PC-9 (cell line): ENCODE results near the gene PSMD6. TPM values are rescaled to one million over a fixed set of nuclear protein-coding genes. Genes with fewer than 3 reads are reported as not detected.
A peak's percentile ranks its signal among the peaks of the same experiment; 100 is the strongest.

Experiments used
- BruUV-seq: library from RNA; stranded (reverse); fragments of 400-500 nt; replicated peaks from 2 replicates; lab custom pipeline; 2021; lab: Mats Ljungman, UMichigan
- CTCF ChIA-PET: fragments of 300-600 bp; sonication (Branson Sonifier 250); formaldehyde crosslinking; loops from one replicate; lab custom pipeline; 2022; ENCODE audit warnings: antibody characterized with exemption; lab: Charles Lee
- POLR2A ChIA-PET: fragments of 300-600 bp; sonication (Branson Sonifier 250); formaldehyde crosslinking; loops from one replicate; lab custom pipeline; 2022; ENCODE audit warnings: antibody characterized with exemption; ENCODE audit not compliant: unreplicated experiment; lab: Charles Lee
- DNase-seq, 2 experiments: peaks; one replicate each; pipeline versions ENCODE4 v3.0.0 to v3.0.0-alpha.2; 2015 to 2022; ENCODE audit warnings: mixed read lengths in 1 of 2
- H2AFZ ChIP-seq: fragments of 200-600 bp; sonication (generic); 2 replicates; pipeline ENCODE4 v1.8.1; 2017; ENCODE audit warnings: antibody characterized with exemption
- H3F3A ChIP-seq: fragments of 200-600 bp; sonication (generic); 2 replicates; pipeline ENCODE4 v1.8.1; 2017; ENCODE audit warnings: antibody characterized with exemption, mild to moderate bottlenecking, low read depth; ENCODE audit not compliant: insufficient read depth
- H3K27ac ChIP-seq: fragments of 200-600 bp; sonication (generic); 2 replicates; pipeline ENCODE4 v1.6.1; 2016; ENCODE audit warnings: mixed run types
- H3K27me3 ChIP-seq: fragments of 200-600 bp; sonication (generic); 2 replicates; pipeline ENCODE4 v1.6.1; 2016; ENCODE audit warnings: low read depth, mixed run types; ENCODE audit not compliant: insufficient read depth
- H3K36me3 ChIP-seq: fragments of 200-600 bp; sonication (generic); 2 replicates; pipeline ENCODE4 v1.6.1; 2016; ENCODE audit warnings: low read depth, mixed run types
- H3K4me1 ChIP-seq: fragments of 200-600 bp; sonication (generic); replicated peaks from 2 replicates; pipeline ENCODE4 v1.6.1; 2016; ENCODE audit warnings: mixed run types; ENCODE audit not compliant: insufficient read depth
- H3K4me2 ChIP-seq: fragments of 200-600 bp; sonication (generic); 2 replicates; pipeline ENCODE4 v1.6.1; 2017; ENCODE audit warnings: mixed run types
- H3K4me3 ChIP-seq: fragments of 200-600 bp; sonication (generic); 2 replicates; pipeline ENCODE4 v1.6.1; 2016; ENCODE audit warnings: mixed run types
- H3K79me2 ChIP-seq: fragments of 200-600 bp; sonication (generic); 2 replicates; pipeline ENCODE4 v1.6.1; 2017; ENCODE audit warnings: low read depth, mixed run types
- H3K9me2 ChIP-seq: fragments of 200-600 bp; sonication (generic); 2 replicates; pipeline ENCODE4 v1.8.1; 2017; ENCODE audit warnings: mild to moderate bottlenecking; ENCODE audit not compliant: insufficient read depth
- H3K9me3 ChIP-seq: fragments of 200-600 bp; sonication (generic); 2 replicates; pipeline ENCODE4 v1.8.1; 2016; ENCODE audit warnings: low read depth; ENCODE audit not compliant: insufficient read depth
- H4K20me1 ChIP-seq: fragments of 200-600 bp; sonication (generic); 2 replicates; pipeline ENCODE4 v1.8.1; 2017; ENCODE audit not compliant: insufficient read depth
- CTCF ChIP-seq: fragments of 200-600 bp; sonication (generic); conservative IDR thresholded peaks from 2 replicates; pipeline ENCODE4 v1.6.1; 2017; ENCODE audit warnings: mixed run types, antibody characterized with exemption, mild to moderate bottlenecking, moderate library complexity
- EZH2 ChIP-seq: fragments of 200-600 bp; sonication (generic); IDR thresholded peaks from 2 replicates; pipeline ENCODE4 v1.8.0; 2017; ENCODE audit warnings: antibody characterized with exemption, low read depth
- intact Hi-C: fragments of 100-400 bp; cut with micrococcal nuclease; formaldehyde crosslinking; loops from one replicate; pipeline ENCODE4 v1.10.0; 2022; ENCODE audit not compliant: unreplicated experiment
- total RNA-seq: library from RNA; stranded (reverse); gene quantifications from 2 replicates; pipeline ENCODE4 v1.2.3, GENCODE V29; 2021

PSMD6 gene
- total RNA-seq, 1 experiment from 2014 or later: 68.8 TPM

DNA sequence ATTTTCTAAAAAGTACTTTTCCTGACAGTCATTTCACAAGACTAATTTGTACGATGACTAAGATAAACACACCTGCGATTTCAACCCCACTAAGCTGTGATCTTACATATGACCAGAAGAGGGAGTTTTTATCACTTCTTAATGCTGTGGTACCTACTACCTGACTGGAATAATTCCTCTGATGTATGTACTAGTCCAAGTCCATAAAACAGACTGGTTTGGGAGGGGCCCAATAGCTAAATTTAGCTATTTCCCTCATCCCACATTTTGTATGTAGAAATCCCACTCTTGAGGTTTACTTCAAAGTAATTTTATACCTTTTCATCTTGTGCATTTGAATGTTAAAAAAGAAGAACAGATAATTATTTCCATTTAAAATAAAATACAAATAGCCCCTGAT is 61.4 kb downstream of the PSMD6 start:
- Histone ChIP-seq H4K20me1 (peaks cover 3% of the 10 kb centered on the region; the same call in 1 of the 2 replicates), H3K9me2 (no peaks in the 10 kb centered on the region), H3K4me3 (no peak overlapping the region), H3K27me3 (no peaks in the 10 kb centered on the region), H2AFZ (no peak overlapping the region), H3K4me1 (peaks cover 13% of the 10 kb centered on the region), H3K27ac (no peak overlapping the region), H3K9me3 (no peaks in the 10 kb centered on the region), H3F3A (no peaks in the 10 kb centered on the region), H3K4me2 (no peak overlapping the region), H3K79me2 (peaks cover 13% of the 10 kb centered on the region; the same call in 1 of the 2 replicates), H3K36me3 (no peaks in the 10 kb centered on the region)
- intact Hi-C loops: loop anchor here (2.0 to 5.0 kb wide), 2 partner anchors 31 to 50 kb away; partner anchors contain the start of gene SCAANT1
- ChIA-PET POLR2A (no interaction called here), CTCF (interaction anchor here (0.7 kb wide), 1 partner anchor 61 kb away, joined by 3 read pairs; the partner anchor contains the start of gene PSMD6)
- TF ChIP-seq EZH2 (no peak), CTCF (peak; percentile 74)
- peak in 1 of 2 experiments; percentile 65 for DNase-seq
- no TSS peak for BruUV-seq

Other genes starting within 250 kb of the PSMD6 start
- gene C3orf49, start 204.2 kb downstream of the PSMD6 start, total RNA-seq: not detected in 2 replicates
- gene THOC7, start 159.7 kb downstream of the PSMD6 start, total RNA-seq: 94.3 and 104 TPM in 2 replicates
- 27.7 and 28.8 TPM in 2 replicates for gene ATXN7, start 159.6 kb downstream of the PSMD6 start, total RNA-seq
- not detected in 2 replicates for gene SCAANT1, start 111.1 kb downstream of the PSMD6 start, total RNA-seq
- gene PRICKLE2, start 202.0 kb upstream of the PSMD6 start, total RNA-seq: 7.9 and 9.3 TPM in 2 replicates